Astrocyte of the spinal cord (primary cell): ENCODE results near the gene MIEN1.

ENCODE experiments used
- DNase-seq: peaks from one replicate; pipeline ENCODE4 v3.0.0; 2011; ENCODE audit warnings: low read depth, low spot score
- H3K4me3 ChIP-seq: 2 replicates; pipeline ENCODE4 v1.5.1; 2011; ENCODE audit warnings: low read depth, mild to moderate bottlenecking, low read length, moderate library complexity
- in situ Hi-C: cut with HindIII; loops from 2 replicates; pipeline ENCODE4 v1.10.0; 2017; ENCODE audit warnings: low sequenced_read_pairs
- TF ChIP-seq, protein P1 (sequence below): IDR thresholded peaks from 2 replicates; pipeline ENCODE4 v1.5.1; 2012; ENCODE audit warnings: low read depth, mild to moderate bottlenecking, low read length, inconsistent platforms

MIEN1 gene

DNA sequence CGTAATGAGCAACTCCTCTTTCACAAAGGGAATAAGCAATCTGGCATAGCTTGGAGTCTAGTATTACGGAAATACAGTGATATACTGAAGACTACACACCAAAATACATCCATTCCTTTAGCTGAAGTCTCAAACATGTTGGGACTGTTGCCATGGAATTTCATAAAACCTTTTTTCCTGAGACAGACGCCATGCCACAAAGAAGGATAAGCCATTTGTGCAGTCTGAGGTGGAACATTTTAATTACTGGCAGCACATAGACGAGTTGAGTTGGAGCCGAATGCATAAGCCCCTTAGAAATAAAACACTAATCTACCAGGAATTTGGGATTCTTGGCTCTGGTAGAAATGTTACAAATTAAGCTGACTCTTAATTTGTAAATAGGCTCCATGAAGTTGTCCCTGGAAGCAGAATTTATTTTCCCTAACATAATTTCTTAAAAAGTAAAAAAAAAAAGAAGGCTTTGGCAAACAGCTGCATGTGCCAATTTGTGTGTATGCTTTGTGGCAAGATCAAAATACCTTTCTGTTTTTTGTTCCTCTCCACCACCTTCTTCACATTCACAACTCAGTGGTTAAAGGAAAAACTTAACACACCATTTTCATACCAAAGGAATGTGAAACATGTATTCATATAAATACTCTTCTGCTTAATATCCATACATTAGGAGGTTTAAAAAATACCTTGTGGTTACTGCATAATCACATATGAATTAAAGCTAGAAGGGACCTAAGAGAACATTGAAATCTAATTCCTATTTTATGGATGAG is 32.9 kb upstream of the MIEN1 start:
- in situ Hi-C loops: no loop called here
- TF ChIP-seq, protein P1, sequence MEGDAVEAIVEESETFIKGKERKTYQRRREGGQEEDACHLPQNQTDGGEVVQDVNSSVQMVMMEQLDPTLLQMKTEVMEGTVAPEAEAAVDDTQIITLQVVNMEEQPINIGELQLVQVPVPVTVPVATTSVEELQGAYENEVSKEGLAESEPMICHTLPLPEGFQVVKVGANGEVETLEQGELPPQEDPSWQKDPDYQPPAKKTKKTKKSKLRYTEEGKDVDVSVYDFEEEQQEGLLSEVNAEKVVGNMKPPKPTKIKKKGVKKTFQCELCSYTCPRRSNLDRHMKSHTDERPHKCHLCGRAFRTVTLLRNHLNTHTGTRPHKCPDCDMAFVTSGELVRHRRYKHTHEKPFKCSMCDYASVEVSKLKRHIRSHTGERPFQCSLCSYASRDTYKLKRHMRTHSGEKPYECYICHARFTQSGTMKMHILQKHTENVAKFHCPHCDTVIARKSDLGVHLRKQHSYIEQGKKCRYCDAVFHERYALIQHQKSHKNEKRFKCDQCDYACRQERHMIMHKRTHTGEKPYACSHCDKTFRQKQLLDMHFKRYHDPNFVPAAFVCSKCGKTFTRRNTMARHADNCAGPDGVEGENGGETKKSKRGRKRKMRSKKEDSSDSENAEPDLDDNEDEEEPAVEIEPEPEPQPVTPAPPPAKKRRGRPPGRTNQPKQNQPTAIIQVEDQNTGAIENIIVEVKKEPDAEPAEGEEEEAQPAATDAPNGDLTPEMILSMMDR: no peak
- no peak overlapping the region for H3K4me3 ChIP-seq
- DNase-seq: peak; percentile 29

DNA sequence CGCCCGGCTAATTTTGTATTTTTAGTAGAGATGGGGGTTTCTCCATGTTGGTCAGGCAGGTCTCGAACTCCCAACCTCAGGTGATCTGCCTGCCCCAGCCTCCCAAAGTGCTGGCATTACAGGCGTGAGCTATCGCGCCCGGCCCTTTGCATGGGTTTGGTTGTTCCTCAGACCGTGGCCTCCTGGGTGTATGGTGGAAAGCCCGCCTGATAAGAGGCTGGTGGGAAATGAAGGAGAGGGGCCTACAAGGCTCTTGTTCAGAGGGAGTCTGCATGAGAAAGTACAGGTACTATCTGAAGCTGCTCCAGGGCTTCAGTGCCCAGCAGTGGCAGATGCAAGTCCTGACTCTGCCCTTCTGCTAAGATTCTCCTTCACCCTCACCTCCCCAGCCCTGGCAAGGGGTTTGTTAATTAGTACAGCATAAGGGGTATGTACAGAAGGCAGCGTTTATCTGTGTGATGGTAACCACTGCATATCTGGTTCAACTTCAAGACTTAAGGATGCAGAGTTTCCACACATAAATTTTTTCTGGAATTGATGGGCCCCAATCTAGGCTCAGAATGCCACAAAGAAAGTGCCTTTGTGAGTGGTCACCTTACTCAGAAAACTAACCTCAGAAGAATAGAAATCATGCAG is 31.6 kb upstream of the MIEN1 start:
- in situ Hi-C loops: no loop called here
- no peak for DNase-seq
- no peak overlapping the region for H3K4me3 ChIP-seq
- TF ChIP-seq, protein P1: no peak

DNA sequence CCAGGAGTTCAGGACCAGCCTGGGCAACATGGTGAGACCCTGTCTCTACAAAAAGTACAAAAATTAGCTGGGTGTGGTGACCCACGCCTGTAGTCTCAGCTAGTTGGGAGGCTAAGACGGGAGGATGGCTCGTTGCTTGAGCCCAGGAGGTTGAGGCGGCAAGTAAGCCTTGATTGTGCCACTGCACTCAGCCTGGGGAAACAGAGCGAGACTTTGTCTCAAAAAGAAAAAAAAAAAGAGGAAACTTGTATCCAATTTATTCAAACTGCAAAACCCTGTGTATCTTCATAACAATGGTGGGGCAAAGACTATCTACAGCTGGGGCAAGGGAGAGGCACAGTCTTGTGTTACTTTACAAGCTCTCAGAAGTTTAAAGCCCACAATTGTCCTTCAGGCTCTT is 28.9 kb upstream of the MIEN1 start:
- in situ Hi-C loops: no loop called here
- DNase-seq: no peak
- TF ChIP-seq, protein P1: no peak

DNA sequence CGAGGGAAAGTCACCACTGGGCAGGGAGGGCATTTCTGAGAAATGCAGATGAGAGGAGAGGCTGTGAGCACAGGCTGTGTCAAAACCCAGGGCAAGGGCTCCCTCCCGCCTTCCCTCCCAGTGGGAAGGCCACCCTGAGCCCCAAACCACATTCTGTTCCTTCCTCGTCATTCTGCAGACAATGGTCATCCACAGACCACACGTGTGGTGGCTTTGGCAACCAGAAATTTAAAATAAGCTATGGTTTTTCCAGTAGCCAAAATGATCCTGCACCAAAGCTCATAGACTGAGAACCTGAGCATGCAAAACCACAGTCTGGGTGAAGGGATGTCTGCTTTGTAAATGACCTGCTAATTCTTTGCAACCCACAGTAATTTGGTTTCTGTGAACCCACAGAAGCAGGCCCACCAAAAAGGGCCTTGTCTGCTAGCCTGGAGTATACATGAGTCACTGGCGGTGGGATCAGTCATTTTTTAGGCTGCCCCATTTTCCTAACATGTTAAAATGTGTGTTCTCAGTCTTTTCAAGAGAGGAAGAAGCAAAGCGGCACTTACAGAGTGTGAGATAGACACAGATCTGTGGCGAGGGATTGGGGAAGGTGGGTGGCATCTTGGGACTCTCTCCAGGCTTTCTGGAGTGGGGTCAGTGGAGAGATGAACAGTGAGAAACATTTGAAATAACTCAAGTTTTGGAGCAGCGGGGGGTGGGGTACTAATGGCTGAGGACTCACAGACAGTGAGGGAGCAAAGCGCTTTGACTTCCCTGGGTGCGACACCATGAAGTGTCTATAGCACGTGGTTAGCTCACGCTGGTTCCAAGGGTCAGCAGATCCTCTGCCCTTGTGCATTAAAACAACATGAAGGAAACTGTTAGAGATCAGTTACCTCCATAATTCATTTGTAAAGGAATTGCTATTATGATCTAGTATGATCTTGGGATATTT is 27.9 kb upstream of the MIEN1 start:
- TF ChIP-seq, protein P1: no peak
- in situ Hi-C loops: no loop called here
- peak; percentile 67 for DNase-seq
- no peak overlapping the region for H3K4me3 ChIP-seq

More for the DNA sequence above, 28.9 kb upstream of the MIEN1 start:
- H3K4me3 ChIP-seq: no peak overlapping the region

DNA sequence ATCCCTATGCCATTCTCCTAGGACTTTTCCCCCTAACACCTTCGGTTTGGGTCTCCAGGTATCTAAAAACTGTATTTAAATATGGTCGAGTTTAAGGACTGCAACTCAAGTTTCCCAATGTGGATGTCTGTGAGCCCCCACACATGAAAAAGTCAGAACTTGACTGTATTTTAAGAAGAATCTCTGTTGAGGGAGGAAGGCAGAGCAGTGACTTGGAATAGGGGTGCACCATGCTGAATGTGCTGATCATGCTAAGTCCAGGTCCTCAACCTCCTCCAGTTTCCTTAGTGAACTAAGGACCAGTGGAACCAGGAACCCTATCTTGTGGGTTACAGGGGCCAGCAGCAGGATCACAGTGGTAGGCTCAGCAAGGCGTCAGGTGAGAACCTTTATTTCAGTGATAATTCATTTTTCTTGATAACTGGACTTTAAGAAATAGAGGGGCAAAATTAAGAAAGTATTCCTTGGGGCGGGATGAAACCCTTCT is 26.9 kb upstream of the MIEN1 start:
- no peak for DNase-seq
- in situ Hi-C loops: no loop called here
- TF ChIP-seq, protein P1: no peak

DNA sequence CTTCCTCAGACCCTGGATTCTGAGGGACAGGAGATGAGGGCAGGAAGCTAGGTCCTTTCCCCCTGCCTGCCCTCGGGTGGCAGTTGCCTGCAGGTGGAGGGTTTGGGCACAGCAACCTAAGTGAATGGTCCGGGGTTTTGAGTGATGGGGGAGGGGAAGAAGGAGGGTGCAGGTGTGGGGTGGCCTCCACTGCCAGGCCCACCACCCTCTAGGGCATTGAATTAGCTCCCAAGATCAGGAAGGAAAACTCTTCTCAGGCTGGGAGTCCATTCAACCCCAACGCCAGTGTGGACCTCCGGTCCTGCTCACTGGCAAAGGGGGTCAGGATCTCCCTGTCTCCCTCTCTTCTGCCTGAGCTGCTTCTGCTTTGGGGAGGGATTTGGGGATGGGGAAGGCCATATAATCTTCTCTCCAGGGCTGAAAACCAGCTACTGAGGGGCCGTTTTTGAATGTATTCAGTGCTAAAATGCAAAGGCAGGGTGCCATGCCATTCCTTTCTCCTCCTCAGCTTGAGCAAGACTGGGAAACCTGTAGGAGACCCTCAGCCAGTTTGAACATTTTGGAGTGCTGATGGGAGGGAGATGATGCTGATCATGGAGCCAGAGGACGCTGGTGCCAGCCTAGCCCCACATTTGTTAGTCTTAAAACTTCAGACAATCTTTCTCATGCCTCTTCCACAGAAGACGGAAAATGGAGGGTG is 26.2 kb upstream of the MIEN1 start:
- in situ Hi-C loops: no loop called here
- TF ChIP-seq, protein P1: no peak
- no peak overlapping the region for H3K4me3 ChIP-seq
- DNase-seq: no peak

More for the DNA sequence above, 26.9 kb upstream of the MIEN1 start:
- no peak overlapping the region for H3K4me3 ChIP-seq
